Renal cortex interstitium (tissue), 11 donors: ENCODE measurements around the gene CNTN4. TPM values are rescaled to one million over a fixed set of nuclear protein-coding genes. Genes with fewer than 3 reads are reported as not detected.
A peak's percentile ranks its signal among the peaks of the same experiment; 100 is the strongest.

Source experiments
- DNase-seq, 11 donors: peaks; one replicate each; pipeline ENCODE4 v3.0.0-alpha.2; 2013; ENCODE audit warnings: low read depth in 9 of 11, low spot score in 4 of 11; ENCODE audit errors: extremely low read depth in 1 of 11
- polyA plus RNA-seq, 3 donors: library from polyadenylated mRNA; unstranded; fragments of 120-200 nt; gene quantifications; one replicate each; pipeline ENCODE4 v1.2.1, GENCODE V29; 2013; ENCODE audit not compliant: insufficient read length in 3 of 3

CNTN4 gene
- polyA plus RNA-seq, 3 donors = 27.6 to 36.4 (median 33.2) TPM

- no peak for DNase-seq
Observed at GRCh38 chr3:2114617-2115275, 16.1 kb downstream of the CNTN4 start.

GRCh38 chr3:2130726-2131125 lies 32.1 kb downstream of the CNTN4 start:
- no peak for DNase-seq

GRCh38 chr3:2133146-2133545 lies 34.5 kb downstream of the CNTN4 start:
- no peak for DNase-seq

- DNase-seq = no peak
Observed at GRCh38 chr3:2137651-2138050, 39.0 kb downstream of the CNTN4 start.

- no peak for DNase-seq
Observed at GRCh38 chr3:2141482-2141881, 42.8 kb downstream of the CNTN4 start.

- no peak for DNase-seq
Observed at GRCh38 chr3:2148561-2149340, 50.1 kb downstream of the CNTN4 start.

- no peak for DNase-seq
Observed at GRCh38 chr3:2153053-2153452, 54.4 kb downstream of the CNTN4 start.

GRCh38 chr3:2153547-2153946 lies 54.9 kb downstream of the CNTN4 start:
- no peak for DNase-seq

GRCh38 chr3:2154621-2155020 lies 56.0 kb downstream of the CNTN4 start:
- no peak for DNase-seq

GRCh38 chr3:2156244-2156847 lies 57.7 kb downstream of the CNTN4 start:
- DNase-seq = peak in 2 of 11 donors; percentile 2 to 4

- no peak for DNase-seq
Observed at GRCh38 chr3:2158828-2159227, 60.2 kb downstream of the CNTN4 start.

- DNase-seq = peak in 1 of 11 donors; percentile 3
Observed at GRCh38 chr3:2166552-2166951, 67.9 kb downstream of the CNTN4 start.

GRCh38 chr3:2172561-2173171 lies 74.0 kb downstream of the CNTN4 start:
- DNase-seq = no peak

GRCh38 chr3:2180634-2181033 lies 82.0 kb downstream of the CNTN4 start:
- DNase-seq = no peak

- no peak for DNase-seq
Observed at GRCh38 chr3:2198776-2199279, 100.2 kb downstream of the CNTN4 start.

GRCh38 chr3:2204054-2204453 lies 105.4 kb downstream of the CNTN4 start:
- no peak for DNase-seq

GRCh38 chr3:2205692-2206091 lies 107.0 kb downstream of the CNTN4 start:
- no peak for DNase-seq

GRCh38 chr3:2206536-2206935 lies 107.9 kb downstream of the CNTN4 start:
- DNase-seq = no peak

- no peak for DNase-seq
Observed at GRCh38 chr3:2211568-2211967, 112.9 kb downstream of the CNTN4 start.

- DNase-seq = no peak
Observed at GRCh38 chr3:2212206-2212605, 113.5 kb downstream of the CNTN4 start.
